ENCODE results near the gene SIVA1.

DNA sequence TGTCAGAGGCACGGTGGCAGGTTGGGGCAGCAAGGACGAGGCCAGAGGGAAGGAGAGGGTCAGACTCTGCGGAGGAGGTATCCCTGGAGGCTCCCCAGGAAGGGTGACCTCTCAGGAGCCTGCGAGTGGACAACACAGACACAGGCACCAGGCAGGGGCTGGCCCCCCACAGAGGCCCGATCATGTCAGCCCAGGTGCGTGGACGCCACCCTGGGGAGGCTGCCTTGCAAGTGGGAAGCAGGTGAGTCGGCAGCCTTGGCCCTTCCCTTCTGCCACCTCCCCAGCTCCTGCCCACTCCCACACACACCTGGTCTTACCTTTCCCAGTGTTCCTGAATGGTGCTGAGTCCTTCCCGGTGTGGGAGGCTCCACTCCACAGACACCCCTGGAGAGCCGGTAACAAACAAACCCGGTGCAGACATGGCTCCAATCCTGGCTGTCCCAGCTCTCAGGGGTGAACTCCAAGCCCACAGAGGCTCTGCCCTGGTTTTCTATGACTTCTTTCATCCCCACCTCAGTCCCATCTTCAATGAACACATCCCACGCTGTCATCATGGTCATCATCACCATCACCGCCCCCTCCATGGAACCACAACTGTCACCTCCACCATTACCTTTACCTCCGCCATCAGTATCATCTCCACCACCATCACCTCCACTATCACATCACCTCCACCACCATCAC, 53.1 kb downstream of the SIVA1 start:
- TF ChIP-seq, protein P1, sequence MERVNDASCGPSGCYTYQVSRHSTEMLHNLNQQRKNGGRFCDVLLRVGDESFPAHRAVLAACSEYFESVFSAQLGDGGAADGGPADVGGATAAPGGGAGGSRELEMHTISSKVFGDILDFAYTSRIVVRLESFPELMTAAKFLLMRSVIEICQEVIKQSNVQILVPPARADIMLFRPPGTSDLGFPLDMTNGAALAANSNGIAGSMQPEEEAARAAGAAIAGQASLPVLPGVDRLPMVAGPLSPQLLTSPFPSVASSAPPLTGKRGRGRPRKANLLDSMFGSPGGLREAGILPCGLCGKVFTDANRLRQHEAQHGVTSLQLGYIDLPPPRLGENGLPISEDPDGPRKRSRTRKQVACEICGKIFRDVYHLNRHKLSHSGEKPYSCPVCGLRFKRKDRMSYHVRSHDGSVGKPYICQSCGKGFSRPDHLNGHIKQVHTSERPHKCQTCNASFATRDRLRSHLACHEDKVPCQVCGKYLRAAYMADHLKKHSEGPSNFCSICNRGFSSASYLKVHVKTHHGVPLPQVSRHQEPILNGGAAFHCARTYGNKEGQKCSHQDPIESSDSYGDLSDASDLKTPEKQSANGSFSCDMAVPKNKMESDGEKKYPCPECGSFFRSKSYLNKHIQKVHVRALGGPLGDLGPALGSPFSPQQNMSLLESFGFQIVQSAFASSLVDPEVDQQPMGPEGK (CRISPR knock-in tag; IDR thresholded peaks at IDR 0.05; ENCODE audit: borderline replicate concordance), result no peak
- TF ChIP-seq PPARA (CRISPR knock-in tag; IDR thresholded peaks at IDR 0.05; ENCODE audit: borderline replicate concordance), result no peak
- TF ChIP-seq, protein P2, sequence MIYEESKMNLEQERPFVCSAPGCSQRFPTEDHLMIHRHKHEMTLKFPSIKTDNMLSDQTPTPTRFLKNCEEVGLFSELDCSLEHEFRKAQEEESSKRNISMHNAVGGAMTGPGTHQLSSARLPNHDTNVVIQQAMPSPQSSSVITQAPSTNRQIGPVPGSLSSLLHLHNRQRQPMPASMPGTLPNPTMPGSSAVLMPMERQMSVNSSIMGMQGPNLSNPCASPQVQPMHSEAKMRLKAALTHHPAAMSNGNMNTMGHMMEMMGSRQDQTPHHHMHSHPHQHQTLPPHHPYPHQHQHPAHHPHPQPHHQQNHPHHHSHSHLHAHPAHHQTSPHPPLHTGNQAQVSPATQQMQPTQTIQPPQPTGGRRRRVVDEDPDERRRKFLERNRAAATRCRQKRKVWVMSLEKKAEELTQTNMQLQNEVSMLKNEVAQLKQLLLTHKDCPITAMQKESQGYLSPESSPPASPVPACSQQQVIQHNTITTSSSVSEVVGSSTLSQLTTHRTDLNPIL (CRISPR knock-in tag; IDR thresholded peaks at IDR 0.05; ENCODE audit: low read depth), result no peak
- TF ChIP-seq, protein P3, sequence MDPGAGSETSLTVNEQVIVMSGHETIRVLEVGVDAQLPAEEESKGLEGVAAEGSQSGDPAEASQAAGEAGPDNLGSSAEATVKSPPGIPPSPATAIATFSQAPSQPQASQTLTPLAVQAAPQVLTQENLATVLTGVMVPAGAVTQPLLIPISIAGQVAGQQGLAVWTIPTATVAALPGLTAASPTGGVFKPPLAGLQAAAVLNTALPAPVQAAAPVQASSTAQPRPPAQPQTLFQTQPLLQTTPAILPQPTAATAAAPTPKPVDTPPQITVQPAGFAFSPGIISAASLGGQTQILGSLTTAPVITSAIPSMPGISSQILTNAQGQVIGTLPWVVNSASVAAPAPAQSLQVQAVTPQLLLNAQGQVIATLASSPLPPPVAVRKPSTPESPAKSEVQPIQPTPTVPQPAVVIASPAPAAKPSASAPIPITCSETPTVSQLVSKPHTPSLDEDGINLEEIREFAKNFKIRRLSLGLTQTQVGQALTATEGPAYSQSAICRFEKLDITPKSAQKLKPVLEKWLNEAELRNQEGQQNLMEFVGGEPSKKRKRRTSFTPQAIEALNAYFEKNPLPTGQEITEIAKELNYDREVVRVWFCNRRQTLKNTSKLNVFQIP (CRISPR knock-in tag; IDR thresholded peaks at IDR 0.05; ENCODE audit: borderline replicate concordance, low read depth), result no peak
- TF ChIP-seq ZNF8 (CRISPR knock-in tag; IDR thresholded peaks at IDR 0.05), result no peak
- no peak for TF ChIP-seq ZFP30 (CRISPR knock-in tag; IDR thresholded peaks at IDR 0.05)
- TF ChIP-seq ARNTL (CRISPR knock-in tag; IDR thresholded peaks at IDR 0.05; ENCODE audit: borderline replicate concordance, low read depth), result no peak
- no peak for TF ChIP-seq ESRRG (CRISPR knock-in tag; IDR thresholded peaks at IDR 0.05)
- TF ChIP-seq RARB (CRISPR knock-in tag; IDR thresholded peaks at IDR 0.05), result no peak
- TF ChIP-seq, protein P4, sequence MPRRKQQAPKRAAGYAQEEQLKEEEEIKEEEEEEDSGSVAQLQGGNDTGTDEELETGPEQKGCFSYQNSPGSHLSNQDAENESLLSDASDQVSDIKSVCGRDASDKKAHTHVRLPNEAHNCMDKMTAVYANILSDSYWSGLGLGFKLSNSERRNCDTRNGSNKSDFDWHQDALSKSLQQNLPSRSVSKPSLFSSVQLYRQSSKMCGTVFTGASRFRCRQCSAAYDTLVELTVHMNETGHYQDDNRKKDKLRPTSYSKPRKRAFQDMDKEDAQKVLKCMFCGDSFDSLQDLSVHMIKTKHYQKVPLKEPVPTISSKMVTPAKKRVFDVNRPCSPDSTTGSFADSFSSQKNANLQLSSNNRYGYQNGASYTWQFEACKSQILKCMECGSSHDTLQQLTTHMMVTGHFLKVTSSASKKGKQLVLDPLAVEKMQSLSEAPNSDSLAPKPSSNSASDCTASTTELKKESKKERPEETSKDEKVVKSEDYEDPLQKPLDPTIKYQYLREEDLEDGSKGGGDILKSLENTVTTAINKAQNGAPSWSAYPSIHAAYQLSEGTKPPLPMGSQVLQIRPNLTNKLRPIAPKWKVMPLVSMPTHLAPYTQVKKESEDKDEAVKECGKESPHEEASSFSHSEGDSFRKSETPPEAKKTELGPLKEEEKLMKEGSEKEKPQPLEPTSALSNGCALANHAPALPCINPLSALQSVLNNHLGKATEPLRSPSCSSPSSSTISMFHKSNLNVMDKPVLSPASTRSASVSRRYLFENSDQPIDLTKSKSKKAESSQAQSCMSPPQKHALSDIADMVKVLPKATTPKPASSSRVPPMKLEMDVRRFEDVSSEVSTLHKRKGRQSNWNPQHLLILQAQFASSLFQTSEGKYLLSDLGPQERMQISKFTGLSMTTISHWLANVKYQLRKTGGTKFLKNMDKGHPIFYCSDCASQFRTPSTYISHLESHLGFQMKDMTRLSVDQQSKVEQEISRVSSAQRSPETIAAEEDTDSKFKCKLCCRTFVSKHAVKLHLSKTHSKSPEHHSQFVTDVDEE (CRISPR knock-in tag; IDR thresholded peaks at IDR 0.05), result no peak
- TF ChIP-seq ZFP3 (CRISPR knock-in tag; IDR thresholded peaks at IDR 0.05), result no peak
- TF ChIP-seq ZNF565 (CRISPR knock-in tag; conservative IDR thresholded peaks at IDR 0.05; ENCODE audit: low read depth), result no peak
- TF ChIP-seq TOX (CRISPR knock-in tag; IDR thresholded peaks at IDR 0.05; ENCODE audit: borderline replicate concordance), result no peak
- TF ChIP-seq GLIS3 (CRISPR knock-in tag; IDR thresholded peaks at IDR 0.05), result no peak

Data from SK-N-SH treated with all-trans-retinoic acid at 6 μM for 48 hours (cell line).